Hepatic stellate cell (primary cell): ENCODE measurements around the gene NFAM1.

Source experiments
- DNase-seq: peaks from one replicate; pipeline ENCODE4 v3.0.0; 2011; ENCODE audit warnings: low spot score

The NFAM1 gene

GRCh38 chr22:42383851-42384417 is 48.3 kb downstream of the NFAM1 start:
- no peak for DNase-seq

DNA sequence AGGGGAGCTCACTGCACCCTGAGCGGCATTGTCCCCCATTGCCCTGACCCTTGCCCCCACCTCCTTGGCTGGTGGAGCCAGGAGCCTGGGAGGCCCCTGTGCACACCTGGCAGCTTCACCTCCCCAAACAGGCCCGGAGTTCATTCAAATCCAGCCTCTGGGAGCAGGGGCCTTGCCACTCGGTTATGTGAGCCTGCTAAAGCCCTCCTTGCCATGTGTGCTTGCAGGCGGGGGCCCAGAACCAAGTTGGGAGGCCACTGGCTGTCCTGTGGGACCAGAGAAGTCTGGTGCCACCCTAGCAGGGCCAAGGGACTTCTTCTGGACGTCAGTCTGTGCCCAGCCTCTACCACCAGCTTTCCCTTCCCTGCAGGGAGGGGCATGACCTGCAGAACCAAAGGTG is 48.9 kb downstream of the NFAM1 start:
- no peak for DNase-seq

GRCh38 chr22:42380769-42381551 is 51.2 kb downstream of the NFAM1 start:
- DNase-seq, result no peak

GRCh38 chr22:42379966-42380537 is 52.2 kb downstream of the NFAM1 start:
- no peak for DNase-seq

DNA sequence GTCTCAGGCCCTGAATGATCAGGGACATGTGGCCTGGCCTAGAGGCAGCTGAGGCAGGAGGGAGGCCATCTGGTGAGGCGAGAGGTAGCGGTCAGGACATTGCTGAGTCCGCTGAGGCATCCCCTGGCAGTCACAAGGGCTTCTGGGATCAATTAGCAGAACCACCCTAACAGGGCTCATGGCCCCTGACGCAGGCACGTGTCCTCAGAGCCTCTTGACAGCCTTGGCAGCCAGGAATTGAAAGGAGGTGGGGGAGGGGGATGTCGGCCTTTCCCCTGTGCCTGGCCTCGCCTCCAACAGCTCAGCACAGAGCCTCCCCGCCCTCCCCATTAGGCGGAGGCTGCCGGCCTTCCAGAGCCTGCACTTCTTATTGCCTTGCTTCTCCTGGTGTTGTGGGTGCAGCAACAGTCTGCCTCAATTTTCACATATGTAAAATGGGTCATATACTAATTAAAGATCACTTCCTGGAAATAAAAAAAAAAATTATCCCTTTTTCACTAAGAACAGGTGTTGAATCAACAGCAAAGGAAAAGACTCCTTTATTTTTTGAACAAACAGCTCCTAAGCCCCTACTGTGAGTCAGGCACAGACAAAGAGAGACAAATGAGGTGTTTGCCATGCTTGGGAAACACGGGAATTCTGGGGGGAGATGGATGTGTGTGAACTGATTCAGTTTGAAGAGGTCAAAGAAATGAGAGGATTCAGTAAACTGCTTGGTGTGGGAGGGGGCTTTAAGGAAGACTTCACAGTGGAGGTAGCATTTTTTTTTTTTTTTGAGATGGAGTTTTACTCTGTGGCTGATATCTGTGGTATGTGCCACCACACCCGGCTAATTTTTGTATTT is 55.3 kb downstream of the NFAM1 start:
- DNase-seq, result no peak

- DNase-seq, result no peak
Measured at GRCh38 chr22:42375982-42376381, 56.2 kb downstream of the NFAM1 start.

- no peak for DNase-seq
Measured at GRCh38 chr22:42372976-42373375, 59.2 kb downstream of the NFAM1 start.

DNA sequence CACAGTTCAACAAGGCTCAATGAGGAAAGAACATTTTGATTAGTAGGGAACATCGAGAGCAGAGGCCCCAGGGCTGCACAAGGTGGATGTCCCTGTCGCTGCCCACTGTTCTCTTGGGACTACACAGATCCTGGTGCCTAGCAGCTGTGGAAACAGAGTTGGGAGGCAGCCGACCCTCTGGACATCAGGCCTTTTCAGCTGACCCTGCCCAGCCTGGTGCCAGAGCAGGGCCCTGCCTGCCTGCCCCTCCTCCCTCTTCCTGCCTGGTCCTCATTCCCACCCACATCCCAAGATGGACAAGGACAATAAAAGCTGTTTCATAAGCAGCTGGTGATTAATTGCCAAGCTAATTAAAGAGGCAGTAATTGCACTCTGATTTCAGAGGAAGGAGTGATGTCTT is 60.7 kb downstream of the NFAM1 start:
- DNase-seq, result no peak

DNA sequence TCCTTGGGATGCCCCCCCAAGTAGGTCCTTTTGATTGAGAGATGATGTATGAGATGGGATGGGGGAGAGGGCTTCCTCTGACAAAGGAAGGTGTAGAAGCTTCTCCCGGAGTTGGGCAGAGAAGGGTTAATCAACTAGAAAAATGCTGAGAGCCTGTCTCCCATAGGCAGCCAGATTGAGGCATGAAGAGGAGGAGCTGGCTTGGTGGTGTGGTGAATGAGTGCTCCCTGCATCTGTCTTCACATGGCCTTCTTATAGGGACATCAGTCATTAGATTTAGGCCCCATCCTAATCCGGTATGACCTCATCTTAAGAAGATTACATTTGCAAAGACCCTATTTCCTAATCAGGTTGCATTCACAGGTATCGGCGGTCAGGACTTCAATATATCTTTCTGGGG is 61.1 kb downstream of the NFAM1 start:
- no peak for DNase-seq

- peak; percentile 98 for DNase-seq
Measured at GRCh38 chr22:42369250-42370041, 62.8 kb downstream of the NFAM1 start.

- no peak for DNase-seq
Measured at GRCh38 chr22:42368379-42369249, 63.6 kb downstream of the NFAM1 start.

DNA sequence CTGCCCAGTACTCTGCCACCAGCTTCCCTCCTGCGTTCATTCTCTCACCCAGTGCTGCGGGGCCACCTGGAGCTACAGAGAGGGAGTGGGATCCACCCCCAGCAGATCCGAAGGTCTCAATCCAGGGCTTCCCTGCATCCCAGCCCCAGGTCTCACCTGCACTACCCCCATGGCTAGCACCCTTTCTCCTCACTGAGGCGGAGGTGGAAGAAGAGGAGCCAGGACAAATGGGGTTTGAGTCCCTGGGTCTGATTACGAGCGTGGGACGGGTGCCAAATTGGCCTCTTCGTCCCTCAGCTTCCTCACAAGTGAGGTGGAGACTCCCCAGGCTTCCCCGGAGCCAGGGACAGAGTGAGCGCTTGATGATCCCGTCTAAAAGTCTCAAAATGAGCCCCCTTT is 64.2 kb downstream of the NFAM1 start:
- no peak for DNase-seq

GRCh38 chr22:42366806-42367581 is 65.2 kb downstream of the NFAM1 start:
- no peak for DNase-seq

DNA sequence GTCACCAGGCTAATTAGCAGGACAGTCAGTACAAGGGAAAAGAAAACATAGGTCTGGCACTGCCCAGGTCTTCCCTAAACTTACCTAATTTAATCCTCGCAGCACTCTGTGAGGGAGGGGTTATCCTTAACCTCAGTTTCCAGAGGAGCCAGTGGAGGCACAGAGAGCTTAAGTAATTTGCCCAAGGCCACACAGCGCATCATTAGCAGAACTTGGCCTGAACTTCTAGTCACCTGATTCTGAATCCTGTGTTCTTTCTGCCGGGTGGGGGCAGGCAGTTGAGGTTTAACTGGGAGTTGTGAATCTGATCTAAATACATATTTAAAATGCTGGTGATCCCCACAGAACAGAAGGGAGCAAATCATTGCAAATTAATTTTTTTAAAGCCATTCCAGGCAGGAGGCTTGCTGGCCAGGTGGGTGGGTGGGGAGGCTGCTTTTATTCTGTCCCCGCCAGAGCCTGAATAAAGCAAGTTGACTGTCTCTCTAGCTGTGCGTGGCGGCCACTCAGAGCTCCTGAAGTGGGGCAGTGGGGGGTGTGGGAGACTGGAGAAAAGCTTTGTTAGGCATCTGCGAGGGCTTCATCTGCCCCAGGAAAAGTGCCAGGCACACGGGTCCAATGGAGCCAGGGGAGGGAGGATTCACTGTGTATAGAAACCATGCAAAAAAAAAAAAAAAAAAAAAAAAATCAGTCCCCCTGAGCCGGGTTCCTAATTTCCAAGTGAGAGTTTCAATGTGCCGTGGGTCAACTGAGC is 66.1 kb downstream of the NFAM1 start:
- DNase-seq, result no peak

DNA sequence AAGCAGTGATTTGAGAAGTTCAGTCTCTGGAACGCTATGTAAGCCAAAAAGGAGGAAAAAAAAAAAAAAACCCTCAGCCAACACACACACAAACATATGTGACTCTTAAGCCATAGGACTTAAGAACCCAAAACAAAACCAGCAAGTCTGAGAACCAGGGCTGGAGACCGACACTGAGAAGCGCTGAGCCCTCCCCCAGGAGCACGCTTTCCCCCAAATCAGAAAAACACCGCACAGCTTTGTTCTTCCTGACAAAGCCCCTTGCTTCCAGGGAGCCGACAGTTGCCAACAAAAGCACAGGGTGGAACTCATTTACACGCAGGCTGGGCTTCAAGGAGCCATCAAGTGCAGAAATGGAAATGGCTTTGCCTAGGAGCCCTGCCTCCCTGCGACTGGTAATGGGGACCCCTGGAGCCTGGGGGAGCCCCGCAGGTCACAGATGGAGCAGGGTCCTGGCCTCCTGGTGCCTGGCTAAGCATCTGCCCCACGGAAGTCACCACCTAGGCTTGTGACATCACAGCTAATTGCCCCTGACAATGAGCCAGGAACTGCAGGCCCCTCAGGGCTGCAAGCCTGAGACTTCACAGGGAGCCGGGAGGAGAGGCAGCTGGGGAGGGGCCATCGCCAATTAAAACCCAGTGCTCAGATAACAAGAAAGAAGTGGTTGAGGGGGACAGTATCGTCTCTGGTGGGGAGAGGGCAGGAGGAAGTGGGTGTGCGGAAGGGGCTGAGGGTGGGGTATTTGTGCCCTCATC is 66.9 kb downstream of the NFAM1 start:
- no peak for DNase-seq

GRCh38 chr22:42364604-42365110 is 67.5 kb downstream of the NFAM1 start:
- DNase-seq, result no peak

- DNase-seq, result no peak
Measured at GRCh38 chr22:42363892-42364291, 68.3 kb downstream of the NFAM1 start.

GRCh38 chr22:42361523-42361922 is 70.7 kb downstream of the NFAM1 start:
- no peak for DNase-seq
